Endodermal cell (in vitro differentiated cells): ENCODE results near the gene CER1. TPM values are rescaled to one million over a fixed set of nuclear protein-coding genes. Genes with fewer than 3 reads are reported as not detected.

Source experiments
- DNase-seq: peaks from one replicate; pipeline ENCODE4 v3.0.0-alpha.2; 2017
- H3K27ac ChIP-seq: 2 replicates; pipeline ENCODE4 v1.5.1; 2013; ENCODE audit warnings: mild to moderate bottlenecking, low read depth, low read length, moderate library complexity
- H3K27me3 ChIP-seq: 2 replicates; pipeline ENCODE4 v1.6.1; 2013; ENCODE audit warnings: mild to moderate bottlenecking, low read length, moderate library complexity; ENCODE audit not compliant: insufficient read depth, control insufficient read depth, poor library complexity, severe bottlenecking
- H3K36me3 ChIP-seq: 2 replicates; pipeline ENCODE4 v1.7.0; 2013; ENCODE audit warnings: mild to moderate bottlenecking, low read length, moderate library complexity; ENCODE audit not compliant: control insufficient read depth, insufficient read depth
- H3K4me1 ChIP-seq: one replicate; pipeline ENCODE4 v1.7.0; 2013; ENCODE audit warnings: low read length; ENCODE audit not compliant: control insufficient read depth, insufficient read depth
- H3K4me3 ChIP-seq: 2 replicates; pipeline ENCODE4 v1.5.1; 2013; ENCODE audit warnings: mild to moderate bottlenecking, low read length, moderate library complexity
- H3K9ac ChIP-seq: 2 replicates; pipeline ENCODE4 v1.6.1; 2013; ENCODE audit warnings: mild to moderate bottlenecking, low read length, moderate library complexity; ENCODE audit not compliant: poor library complexity, severe bottlenecking; ENCODE audit errors: extremely low read depth
- H3K9me3 ChIP-seq: 2 replicates; pipeline ENCODE4 v1.6.1; 2013; ENCODE audit warnings: mild to moderate bottlenecking, low read length, moderate library complexity; ENCODE audit not compliant: control insufficient read depth
- H3K27ac Mint-ChIP-seq: 2 replicates; pipeline ENCODE4 v1.8.0; 2020; ENCODE audit warnings: mixed read lengths
- H3K27me3 Mint-ChIP-seq: 2 replicates; pipeline ENCODE4 v1.8.0; 2021; ENCODE audit warnings: mild to moderate bottlenecking, mixed read lengths; ENCODE audit not compliant: insufficient read depth
- H3K36me3 Mint-ChIP-seq: 2 replicates; pipeline ENCODE4 v1.8.0; 2020; ENCODE audit warnings: low read depth, mixed read lengths
- H3K4me1 Mint-ChIP-seq: 2 replicates; pipeline ENCODE4 v1.8.0; 2020; ENCODE audit warnings: mixed read lengths
- H3K4me3 Mint-ChIP-seq: 2 replicates; pipeline ENCODE4 v1.8.0; 2020; ENCODE audit warnings: mild to moderate bottlenecking, moderate library complexity, mixed read lengths
- H3K9me3 Mint-ChIP-seq: 2 replicates; pipeline ENCODE4 v1.8.0; 2020; ENCODE audit warnings: mild to moderate bottlenecking, mixed read lengths
- CTCF ChIP-seq: fragments of 200-600 bp; sonication (generic); conservative IDR thresholded peaks from 2 replicates; pipeline ENCODE4 v1.5.0; 2021; ENCODE audit warnings: antibody characterized with exemption, mild to moderate bottlenecking
- WGBS, 2 experiments: methylation state at CpG; one replicate each; pipeline versions ENCODE4 v1.1.5 to v1.1.7; 2013; ENCODE audit warnings: missing lambda C conversion rate in 2 of 2, mixed read lengths in 1 of 2; ENCODE audit not compliant: insufficient coverage in 1 of 2, insufficient read length in 1 of 2; 5-methylcytosine and 5-hydroxymethylcytosine counted together
- total RNA-seq, 2 donors: library from RNA; stranded (reverse); fragmentation: NEBNext Ultra II Directional in 1 of 2; extraction: Animal tissue kit (Norgen Biotek cat#: 25700) in 1 of 2; gene quantifications; 2 replicates in 1 of 2; 3 replicates in 1 of 2; pipeline ENCODE4 v1.2.1, GENCODE V29; 2021

CER1 gene
- total RNA-seq, 2 donors from 2014 or later, result 694 to 2,562 TPM

GRCh38 chr9:14768405-14769229 lies 46.1 kb upstream of the CER1 start:
- Mint-ChIP-seq H3K27me3 (no peaks in the 10 kb centered on the region), H3K9me3 (no peaks in the 10 kb centered on the region), H3K4me3 (peak overlapping the region; percentile 25), H3K4me1 (peaks cover 34% of the 10 kb centered on the region), H3K27ac (no peak overlapping the region), H3K36me3 (no peaks in the 10 kb centered on the region)
- Histone ChIP-seq H3K27me3 (no peaks in the 10 kb centered on the region), H3K36me3 (no peaks in the 10 kb centered on the region), H3K4me1 (peaks cover 8% of the 10 kb centered on the region), H3K4me3 (peak overlapping the region; percentile 77), H3K9me3 (no peaks in the 10 kb centered on the region), H3K9ac (peak overlapping the region; percentile 28), H3K27ac (no peak overlapping the region)
- peak; percentile 84 for TF ChIP-seq CTCF
- peak; percentile 69 for DNase-seq
- WGBS, 2 experiments, result 32 to 53% methylated on average over 5 to 8 of the region's 8 CpGs

- Mint-ChIP-seq H3K4me1 (peaks cover 43% of the 10 kb centered on the region), H3K27me3 (no peaks in the 10 kb centered on the region), H3K36me3 (no peaks in the 10 kb centered on the region), H3K27ac (no peak overlapping the region), H3K9me3 (no peaks in the 10 kb centered on the region), H3K4me3 (no peak overlapping the region)
- Histone ChIP-seq H3K9me3 (no peaks in the 10 kb centered on the region), H3K9ac (no peak overlapping the region), H3K36me3 (no peaks in the 10 kb centered on the region), H3K27me3 (no peaks in the 10 kb centered on the region), H3K27ac (no peak overlapping the region), H3K4me3 (no peak overlapping the region), H3K4me1 (peaks cover 8% of the 10 kb centered on the region)
- TF ChIP-seq CTCF, result no peak
- DNase-seq, result no peak
- WGBS, 2 experiments, result 95% methylated on average over 6 of the region's 6 CpGs
These were observed 43.8 kb upstream of the CER1 start for GRCh38 chr9:14766299-14766698.

- Mint-ChIP-seq H3K27me3 (no peaks in the 10 kb centered on the region), H3K4me1 (peaks cover 47% of the 10 kb centered on the region), H3K9me3 (no peaks in the 10 kb centered on the region), H3K27ac (no peak overlapping the region), H3K4me3 (no peak overlapping the region), H3K36me3 (no peaks in the 10 kb centered on the region)
- WGBS, 2 experiments, result 96% methylated on average over 2 of the region's 2 CpGs; no CpG with 5 or more reads in 1 of the 2 experiments
- H3K4me1 ChIP-seq, result peaks cover 15% of the 10 kb centered on the region
- DNase-seq, result no peak
- TF ChIP-seq CTCF, result no peak
- H3K27ac ChIP-seq, result no peak overlapping the region
- H3K4me3 ChIP-seq, result no peak overlapping the region
- no peaks in the 10 kb centered on the region for H3K27me3 ChIP-seq
- no peaks in the 10 kb centered on the region for H3K9me3 ChIP-seq
- H3K36me3 ChIP-seq, result no peaks in the 10 kb centered on the region
- no peak overlapping the region for H3K9ac ChIP-seq
These were observed 39.1 kb upstream of the CER1 start for GRCh38 chr9:14761584-14761983.
